Activated T-cell treated with anti-CD3 and anti-CD28 coated beads, Interleukin-2, amount 50 U/mL, for 48 hours (primary cell): ENCODE measurements around the gene GLCCI1.

Experiments
- DNase-seq, 2 experiments: peaks; one replicate each; pipeline ENCODE4 v3.0.0-alpha.2; 2020

The GLCCI1 gene

DNA sequence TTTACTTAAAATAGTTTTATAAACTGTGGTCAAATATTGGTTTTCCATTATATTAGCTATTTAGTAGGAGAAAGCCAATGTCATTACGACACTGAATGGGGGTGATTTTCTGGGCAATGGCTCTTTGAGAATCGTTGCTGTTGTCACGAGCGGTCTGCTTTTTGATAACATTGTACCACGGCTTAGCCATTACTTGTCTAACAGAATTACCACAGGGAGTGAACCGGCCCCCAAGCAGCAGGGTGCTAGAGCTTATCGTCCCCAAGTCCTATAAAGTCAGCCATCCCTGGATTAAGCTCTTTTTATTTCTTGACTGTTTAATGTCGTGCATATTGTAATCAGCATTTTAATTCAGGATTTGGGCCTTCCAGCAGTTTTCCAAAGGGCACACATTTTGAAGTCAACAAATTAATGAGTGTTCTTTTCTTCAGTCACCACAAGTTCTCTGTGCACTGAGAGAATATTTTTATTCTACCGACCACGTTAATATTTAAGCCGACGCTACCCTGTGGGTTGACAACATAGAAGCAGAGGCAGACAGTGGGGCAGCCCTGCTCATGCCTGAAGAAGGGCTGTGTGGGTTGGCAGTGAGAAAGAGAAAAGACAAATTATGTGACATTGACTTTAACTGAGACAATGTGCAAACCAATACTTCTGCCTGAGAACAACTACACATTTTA is 167.6 kb downstream of the GLCCI1 start:
- no peak for DNase-seq
